Small intestine (tissue), 7 donors: ENCODE measurements around the gene CXCL5. TPM values are rescaled to one million over a fixed set of nuclear protein-coding genes. Genes with fewer than 3 reads are reported as not detected.
"Not testable (repeated sequence)": the region's sequence is repeated elsewhere in the genome, so short reads cannot be mapped to it uniquely, and the experiment has no call there.

Experiments used
- DNase-seq, 2 donors: peaks; one replicate each; pipeline versions ENCODE4 v3.0.0 to v3.0.0-alpha.2; 2013
- FAIRE-seq: peaks from 2 replicates; lab custom pipeline; 2012; peaks lifted over from hg19 to GRCh38; lab: Jason Lieb, UNC
- H3K27ac ChIP-seq, 3 donors: one replicate each; pipeline ENCODE4 v1.5.1; 2013; ENCODE audit warnings: low read length in 2 of 3, mild to moderate bottlenecking in 2 of 3, control low read depth in 1 of 3, inconsistent platforms in 1 of 3, low read depth in 1 of 3, moderate library complexity in 1 of 3
- H3K27me3 ChIP-seq, 3 donors: one replicate each; pipeline ENCODE4 v1.6.1; 2013; ENCODE audit warnings: low read length in 3 of 3, inconsistent platforms in 1 of 3; ENCODE audit not compliant: control insufficient read depth in 3 of 3, insufficient read depth in 3 of 3
- H3K36me3 ChIP-seq, 3 donors: one replicate each; pipeline ENCODE4 v1.6.1; 2013; ENCODE audit warnings: low read length in 3 of 3, inconsistent platforms in 1 of 3, low read depth in 1 of 3, mild to moderate bottlenecking in 1 of 3, moderate library complexity in 1 of 3; ENCODE audit not compliant: control insufficient read depth in 3 of 3, insufficient read depth in 2 of 3
- H3K4me1 ChIP-seq, 3 donors: one replicate each; pipeline ENCODE4 v1.6.1; 2013; ENCODE audit warnings: low read length in 2 of 3, inconsistent platforms in 1 of 3, low read depth in 1 of 3, mild to moderate bottlenecking in 1 of 3, moderate library complexity in 1 of 3; ENCODE audit not compliant: control insufficient read depth in 3 of 3, insufficient read depth in 2 of 3
- H3K4me3 ChIP-seq, 3 donors: one replicate each; pipeline ENCODE4 v1.5.1; 2013; ENCODE audit warnings: low read length in 3 of 3, control low read depth in 1 of 3, inconsistent platforms in 1 of 3, low read depth in 1 of 3, mild to moderate bottlenecking in 1 of 3, moderate library complexity in 1 of 3
- H3K9me3 ChIP-seq, 2 donors: one replicate each; pipeline ENCODE4 v1.6.1; 2013; ENCODE audit warnings: low read depth in 1 of 2, low read length in 1 of 2; ENCODE audit not compliant: control insufficient read depth in 2 of 2, insufficient read depth in 1 of 2
- WGBS, 3 donors: extraction: QIAGEN DNeasy Blood & Tissue Kit; methylation state at CpG; one replicate each; pipeline ENCODE4 v1.1.7; 2013; 5-methylcytosine and 5-hydroxymethylcytosine counted together
- polyA plus RNA-seq, 4 donors: library from polyadenylated mRNA; stranded (reverse) in 3 of 4; unstranded in 1 of 4; fragments of 200-250 nt in 3 of 4; fragments of 120-200 nt in 1 of 4; gene quantifications; one replicate each; pipeline versions ENCODE4 v1.2.1 to v1.2.3, GENCODE V29; 2013
- donor health status: healthy with polysubstance abuse.
- donor health status: control.
- donor health status: control.
- donor health status: Bipolar disorder and iron deficiency.
- donor health status: healthy.

The CXCL5 gene
- polyA plus RNA-seq, 4 donors, result 0.74 to 1.8 TPM; not detected in 2

DNA sequence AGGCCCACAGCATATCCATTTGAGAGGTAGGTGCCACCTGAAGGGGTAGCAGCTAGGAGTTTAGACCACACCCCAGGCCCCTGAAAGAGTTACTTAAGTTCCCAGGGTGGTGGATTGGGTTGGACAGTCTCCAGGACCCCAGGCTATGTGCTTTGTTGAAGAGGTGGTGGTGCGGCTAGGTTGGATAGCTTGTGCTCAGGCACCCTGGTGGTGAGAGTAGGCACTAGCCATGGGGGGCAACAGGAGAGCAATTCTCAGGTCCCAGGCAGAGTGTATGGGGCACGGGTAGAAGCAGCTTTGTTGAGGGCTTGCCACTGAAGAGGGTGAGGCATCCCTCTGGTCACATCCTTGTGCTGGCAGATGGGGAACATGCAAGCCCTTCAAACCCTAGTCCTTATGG lies 22.3 kb downstream of the CXCL5 start:
- WGBS, 3 donors, result 91 to 100% (median 93%) methylated on average over 2 of the region's 2 CpGs
- no peak for FAIRE-seq

DNA sequence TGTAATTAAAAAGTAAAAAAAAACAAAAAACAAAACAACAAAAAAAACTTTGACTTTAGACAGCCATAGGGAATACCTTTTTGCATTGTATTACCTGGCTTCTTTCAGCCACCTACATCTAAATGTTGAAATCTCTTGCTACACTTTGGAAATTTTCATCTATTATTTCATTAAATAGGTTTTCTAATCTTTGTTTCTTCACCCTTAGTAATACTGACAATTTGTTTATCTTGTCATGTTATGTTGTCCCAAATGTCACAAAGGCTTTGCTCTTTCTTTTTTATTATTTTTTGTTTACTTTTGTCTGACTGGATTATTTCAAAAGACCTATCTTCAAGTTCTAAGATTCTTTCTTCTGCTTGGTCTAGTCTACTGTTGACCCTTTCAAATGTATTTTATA lies 24.1 kb downstream of the CXCL5 start:
- Histone ChIP-seq H3K9me3 (peaks cover 0 to 4% of the 10 kb centered on the region in 2 donors), H3K27ac (no peak overlapping the region), H3K36me3 (no peaks in the 10 kb centered on the region), H3K27me3 (no peaks in the 10 kb centered on the region), H3K4me3 (no peak overlapping the region), H3K4me1 (peaks cover 0 to 3% (median 0%) of the 10 kb centered on the region in 3 donors)
- DNase-seq, result no peak
- peak; percentile 30 for FAIRE-seq

More for the DNA sequence above, 22.3 kb downstream of the CXCL5 start:
- DNase-seq, result no peak
- Histone ChIP-seq H3K27ac (no peak overlapping the region), H3K4me3 (no peak overlapping the region), H3K27me3 (no peaks in the 10 kb centered on the region), H3K9me3 (no peaks in the 10 kb centered on the region), H3K4me1 (peaks cover 0 to 3% (median 0%) of the 10 kb centered on the region in 3 donors), H3K36me3 (no peaks in the 10 kb centered on the region)

DNA sequence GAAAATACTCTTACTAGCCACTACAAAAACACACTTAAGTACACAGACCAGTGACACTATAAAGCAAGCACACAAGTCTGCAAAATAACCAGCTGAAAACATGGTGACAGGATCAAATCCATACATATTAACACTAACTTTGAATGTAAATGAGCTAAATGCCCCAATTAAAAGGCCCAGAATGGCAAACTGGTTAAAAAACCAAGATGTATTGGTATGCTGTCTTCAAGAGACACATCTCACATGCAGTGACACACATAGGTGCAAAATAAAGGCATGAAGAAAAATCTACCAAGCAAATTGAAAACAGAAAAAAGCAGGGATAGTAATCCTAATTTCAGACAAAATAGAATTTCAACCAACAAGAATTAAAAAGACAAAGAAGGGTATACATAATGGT lies 27.5 kb downstream of the CXCL5 start:
- no peak overlapping the region for H3K4me3 ChIP-seq
- no peaks in the 10 kb centered on the region for H3K27me3 ChIP-seq
- no peak for FAIRE-seq
- no peak overlapping the region for H3K27ac ChIP-seq
- no peaks in the 10 kb centered on the region for H3K4me1 ChIP-seq
- H3K36me3 ChIP-seq, result no peaks in the 10 kb centered on the region
- H3K9me3 ChIP-seq, result peaks cover 0 to 5% of the 10 kb centered on the region in 2 donors
- no peak for DNase-seq

GRCh38 chr4:73970011-73970410 lies 28.5 kb downstream of the CXCL5 start:
- DNase-seq (no peak), FAIRE-seq (no peak)
- WGBS, 3 donors, result 83 to 88% (median 84%) methylated on average over 1 of the region's 1 CpG
- H3K27me3 ChIP-seq, result no peaks in the 10 kb centered on the region
- no peak overlapping the region for H3K4me3 ChIP-seq
- H3K27ac ChIP-seq, result no peak overlapping the region
- no peaks in the 10 kb centered on the region for H3K4me1 ChIP-seq
- no peaks in the 10 kb centered on the region for H3K36me3 ChIP-seq
- H3K9me3 ChIP-seq, result peaks cover 0 to 5% of the 10 kb centered on the region in 2 donors

- H3K4me3 ChIP-seq, result no peak overlapping the region
- FAIRE-seq (no peak), DNase-seq (no peak)
- no peak overlapping the region for H3K27ac ChIP-seq
- H3K4me1 ChIP-seq, result no peaks in the 10 kb centered on the region
- H3K36me3 ChIP-seq, result no peaks in the 10 kb centered on the region
- peaks cover 0 to 5% of the 10 kb centered on the region in 2 donors for H3K9me3 ChIP-seq
- no peaks in the 10 kb centered on the region for H3K27me3 ChIP-seq
These were observed 30.6 kb downstream of the CXCL5 start for GRCh38 chr4:73967866-73968265.

- H3K9me3 ChIP-seq, result peaks cover 0 to 11% of the 10 kb centered on the region in 2 donors
- H3K27ac ChIP-seq, result no peak overlapping the region
- FAIRE-seq (no peak), DNase-seq (peak; percentile 40 to 54)
- no peaks in the 10 kb centered on the region for H3K36me3 ChIP-seq
- H3K4me1 ChIP-seq, result no peaks in the 10 kb centered on the region
- H3K4me3 ChIP-seq, result no peak overlapping the region
- H3K27me3 ChIP-seq, result no peaks in the 10 kb centered on the region
- WGBS, 3 donors, result 52 to 67% (median 58%) methylated on average over 7 of the region's 7 CpGs
These were observed 33.4 kb downstream of the CXCL5 start for GRCh38 chr4:73964862-73965611.

GRCh38 chr4:73962724-73963123 lies 35.8 kb downstream of the CXCL5 start:
- FAIRE-seq (no peak), DNase-seq (no peak)
- H3K9me3 ChIP-seq, result peaks cover 0 to 6% of the 10 kb centered on the region in 2 donors
- H3K4me1 ChIP-seq, result no peaks in the 10 kb centered on the region
- H3K27ac ChIP-seq, result no peak overlapping the region
- 56 to 66% (median 60%) methylated on average over 2 of the region's 2 CpGs for WGBS, 3 donors
- H3K4me3 ChIP-seq, result no peak overlapping the region
- H3K36me3 ChIP-seq, result no peaks in the 10 kb centered on the region
- no peaks in the 10 kb centered on the region for H3K27me3 ChIP-seq

- not testable (repeated sequence) for H3K36me3 ChIP-seq, DNase-seq, H3K4me3 ChIP-seq, H3K27me3 ChIP-seq, FAIRE-seq, H3K4me1 ChIP-seq, H3K9me3 ChIP-seq, H3K27ac ChIP-seq
- WGBS, 3 donors, result 89 to 95% (median 91%) methylated on average over 1 of the region's 1 CpG
These were observed 39.4 kb downstream of the CXCL5 start for GRCh38 chr4:73959041-73959440.

DNA sequence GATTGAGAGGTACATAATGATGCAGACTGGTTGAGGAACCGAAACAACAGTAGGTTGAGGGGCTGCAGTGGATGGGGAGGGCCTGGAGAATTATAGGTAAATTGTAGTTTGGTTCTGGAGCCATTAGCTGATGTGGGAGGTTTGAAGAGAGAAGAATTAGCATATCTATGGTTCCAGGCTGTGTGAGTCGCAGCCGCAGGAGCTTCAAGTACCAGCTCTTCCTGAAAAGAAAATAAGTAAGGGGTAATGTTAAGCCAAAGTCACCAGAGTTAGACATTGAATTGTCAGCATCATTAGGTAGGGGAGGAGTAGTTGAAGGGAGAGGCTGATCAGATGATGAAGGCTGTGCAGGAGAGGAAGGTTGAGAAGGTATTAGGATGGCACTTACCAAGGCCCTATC lies 46.1 kb downstream of the CXCL5 start:
- H3K36me3 ChIP-seq, result no peaks in the 10 kb centered on the region
- DNase-seq, result no peak
- 92 to 93% (median 92%) methylated on average over 3 of the region's 3 CpGs for WGBS, 3 donors
- no peaks in the 10 kb centered on the region for H3K27me3 ChIP-seq
- no peak overlapping the region for H3K4me3 ChIP-seq
- FAIRE-seq, result no peak
- no peak overlapping the region for H3K27ac ChIP-seq
- no peaks in the 10 kb centered on the region for H3K4me1 ChIP-seq
- peaks cover 0 to 2% of the 10 kb centered on the region in 2 donors for H3K9me3 ChIP-seq
